HG02798 (cell line): ENCODE results near the gene GALNT13.

ENCODE experiments used
- ATAC-seq: cut with Tn5 transposase; IDR thresholded peaks from one replicate; pipeline ENCODE4 v1.9.1; 2021; ENCODE audit warnings: mild to moderate bottlenecking; ENCODE audit not compliant: unreplicated experiment, poor library complexity

Gene GALNT13

GRCh38 chr2:154386186-154386585, 514.5 kb downstream of the GALNT13 start:
- no peak for ATAC-seq

DNA sequence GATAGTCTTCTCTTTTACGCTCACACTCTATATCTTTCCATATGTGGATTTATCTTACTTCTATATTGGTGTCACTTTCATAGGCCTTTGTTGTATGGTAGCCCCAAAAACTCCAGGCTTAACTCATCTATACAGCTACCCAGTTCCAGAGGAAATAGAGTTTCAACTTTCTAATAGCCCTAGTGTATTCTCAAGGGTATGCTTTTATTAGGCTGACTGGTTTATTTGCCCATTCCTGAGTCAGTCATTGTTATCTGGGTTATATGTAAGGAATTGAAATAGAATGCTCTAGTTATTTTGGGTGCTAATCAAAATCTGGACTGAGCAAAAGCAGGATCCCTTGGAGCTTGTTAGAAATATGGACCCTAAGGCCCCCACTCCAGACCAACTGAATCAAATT, 519.3 kb downstream of the GALNT13 start:
- no peak for ATAC-seq

DNA sequence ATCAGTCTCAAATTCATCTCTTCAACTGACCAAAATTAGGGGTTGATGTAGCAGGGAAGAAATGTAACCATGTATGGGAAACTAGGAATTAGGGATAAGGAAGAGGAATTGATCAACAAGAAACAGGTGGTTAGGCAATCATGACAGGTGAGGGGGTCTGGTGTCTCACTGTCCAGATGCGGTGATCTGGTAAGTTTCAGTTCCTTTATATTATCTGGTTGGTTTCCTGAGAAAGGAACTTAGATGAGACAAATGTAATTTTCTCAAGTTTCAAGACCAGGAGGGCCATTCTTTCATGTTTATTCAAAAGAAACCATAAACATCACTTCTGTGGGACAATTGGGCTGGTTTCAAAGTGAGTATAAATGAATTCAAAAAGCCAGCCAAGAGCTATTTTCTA, 520.5 kb downstream of the GALNT13 start:
- ATAC-seq = peak; percentile 80

- ATAC-seq = no peak
Measured at GRCh38 chr2:154394600-154394999, 522.9 kb downstream of the GALNT13 start.

DNA sequence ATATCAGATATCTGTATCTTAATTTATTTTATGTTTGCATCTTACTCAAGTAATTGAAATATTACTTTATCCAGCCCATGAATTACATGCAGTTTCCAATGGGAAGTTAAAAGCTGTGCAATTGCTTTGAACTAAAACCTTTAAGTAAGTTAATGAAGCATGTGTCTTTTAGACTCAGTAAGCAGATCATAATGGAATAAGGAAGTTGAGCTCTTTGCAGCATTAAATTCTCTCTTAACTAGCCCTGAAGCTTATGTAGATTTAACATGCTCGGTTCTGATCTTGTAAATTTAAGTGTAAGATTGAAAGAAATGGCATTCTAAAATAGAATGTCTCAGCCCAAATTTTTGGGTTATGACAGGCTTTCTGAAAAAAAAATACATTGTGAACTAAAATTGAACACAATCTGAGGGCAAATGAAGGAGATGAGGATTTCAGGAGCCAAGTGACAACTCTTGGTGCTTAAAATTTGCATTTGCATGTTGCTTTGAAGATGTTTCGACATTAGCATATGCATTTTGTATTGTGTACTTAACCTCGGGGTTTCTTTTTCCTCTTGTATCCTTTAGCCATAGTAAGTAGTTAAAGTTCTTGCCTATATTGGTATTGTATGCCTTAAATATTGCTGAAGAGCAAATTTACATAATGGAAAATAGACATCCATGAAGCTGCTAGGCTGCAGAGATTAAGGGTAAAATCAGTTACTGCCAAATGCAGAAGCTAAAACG, 529.0 kb downstream of the GALNT13 start:
- ATAC-seq = no peak

DNA sequence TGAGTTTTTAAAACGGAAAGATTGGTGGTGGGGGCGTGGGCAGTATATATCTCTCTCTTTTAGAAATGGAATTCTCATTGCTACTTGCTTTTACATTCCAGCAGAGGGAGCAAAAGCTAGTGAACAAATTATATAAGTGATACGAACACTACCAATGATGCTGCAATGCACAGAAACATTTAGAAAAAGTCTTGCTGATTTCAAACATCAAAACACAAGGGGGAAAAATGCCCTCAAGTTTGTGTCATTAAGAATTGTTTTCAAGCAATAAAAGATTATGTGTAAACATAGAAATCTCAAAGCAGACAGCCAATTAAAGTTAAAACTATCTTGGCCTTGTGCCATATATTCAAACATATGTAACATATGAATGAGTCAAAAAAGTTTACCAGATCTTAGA, 530.5 kb downstream of the GALNT13 start:
- peak; percentile 64 for ATAC-seq

DNA sequence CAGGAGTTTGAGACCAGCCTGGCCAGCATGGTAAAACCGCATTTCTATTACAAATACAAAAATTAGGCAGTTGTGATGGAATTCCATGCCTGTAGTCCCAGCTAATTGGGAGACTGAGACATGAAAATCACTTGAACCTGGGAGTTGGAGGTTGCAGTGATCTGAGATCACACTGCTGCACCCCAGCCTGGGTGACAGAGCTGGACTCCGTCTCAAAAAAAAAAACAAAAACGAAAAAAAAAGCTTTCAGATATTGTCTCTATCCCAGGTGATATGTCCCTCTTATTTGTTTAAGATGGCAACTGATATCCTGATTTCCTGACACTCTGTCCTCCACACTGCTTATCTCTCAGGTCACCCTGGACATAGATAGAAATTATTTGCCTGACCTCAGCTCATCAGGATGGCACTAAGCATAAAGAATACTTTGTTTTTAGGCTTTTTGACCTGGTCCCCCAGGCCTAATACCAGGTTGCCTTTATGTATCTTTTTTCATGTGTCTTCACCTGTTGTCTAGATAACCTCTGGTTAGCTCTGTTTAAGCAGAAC, 531.6 kb downstream of the GALNT13 start:
- no peak for ATAC-seq

GRCh38 chr2:154408786-154409185, 537.1 kb downstream of the GALNT13 start:
- no peak for ATAC-seq

- no peak for ATAC-seq
Measured at GRCh38 chr2:154422251-154422650, 550.5 kb downstream of the GALNT13 start.

GRCh38 chr2:154425994-154426393, 554.3 kb downstream of the GALNT13 start:
- ATAC-seq = no peak

DNA sequence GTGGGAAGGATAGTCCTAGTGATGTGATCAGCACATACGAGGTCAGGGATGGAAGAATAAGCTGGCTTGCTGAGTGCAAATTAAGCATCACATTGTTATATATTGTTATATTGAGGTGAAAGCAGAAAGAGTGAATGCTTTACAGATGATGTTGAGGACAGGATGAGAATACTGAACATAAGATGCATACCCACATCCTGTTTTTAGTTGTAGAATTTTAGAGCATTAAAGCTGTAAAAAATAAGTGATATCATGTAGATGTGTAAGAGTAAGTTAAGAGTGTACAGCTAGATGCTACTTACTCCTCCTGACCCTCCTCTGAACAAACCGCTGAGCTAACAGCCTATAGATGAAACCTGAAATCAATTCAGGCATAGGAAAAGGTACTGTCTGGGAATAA, 555.7 kb downstream of the GALNT13 start:
- no peak for ATAC-seq

DNA sequence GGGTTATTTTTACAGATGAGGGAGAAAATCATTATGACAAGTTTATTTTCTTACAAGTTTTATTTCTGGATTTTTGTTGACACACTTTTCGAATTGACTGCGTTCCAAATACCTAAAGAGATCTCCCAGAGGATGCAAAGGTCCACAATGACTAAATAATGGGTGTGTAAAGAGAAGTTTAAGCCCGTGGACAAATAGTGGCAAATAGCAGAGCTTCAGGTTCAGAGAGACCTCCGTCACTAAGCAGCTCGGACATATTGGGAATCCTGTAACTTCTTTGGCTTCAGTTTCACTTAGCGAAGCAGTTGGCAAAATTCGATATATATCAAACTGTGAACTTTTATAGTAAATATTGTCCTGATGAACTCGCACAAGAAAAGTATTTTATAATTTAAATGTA, 556.3 kb downstream of the GALNT13 start:
- ATAC-seq = no peak

- ATAC-seq = no peak
Measured at GRCh38 chr2:154433010-154433409, 561.3 kb downstream of the GALNT13 start.

DNA sequence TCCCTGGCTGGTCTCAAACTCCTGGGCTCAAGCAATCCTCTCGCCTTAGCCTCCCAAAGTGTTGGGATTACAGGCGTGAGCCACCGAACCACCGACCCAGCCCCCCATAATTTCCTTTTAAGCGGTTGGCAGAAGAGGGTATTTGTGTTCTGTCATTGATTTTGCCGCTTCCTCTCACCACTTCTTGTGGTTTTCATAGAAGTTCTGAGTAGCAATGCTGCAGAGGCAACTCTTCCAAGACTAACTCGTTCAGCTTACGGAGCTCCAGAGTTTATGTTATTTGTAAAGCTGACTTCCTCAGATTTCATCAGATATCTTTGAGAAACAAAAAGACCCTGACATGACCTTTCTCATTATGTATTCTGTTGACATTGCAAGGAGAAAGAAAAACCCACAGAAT, 565.4 kb downstream of the GALNT13 start:
- no peak for ATAC-seq

GRCh38 chr2:154439156-154439555, 567.4 kb downstream of the GALNT13 start:
- no peak for ATAC-seq

DNA sequence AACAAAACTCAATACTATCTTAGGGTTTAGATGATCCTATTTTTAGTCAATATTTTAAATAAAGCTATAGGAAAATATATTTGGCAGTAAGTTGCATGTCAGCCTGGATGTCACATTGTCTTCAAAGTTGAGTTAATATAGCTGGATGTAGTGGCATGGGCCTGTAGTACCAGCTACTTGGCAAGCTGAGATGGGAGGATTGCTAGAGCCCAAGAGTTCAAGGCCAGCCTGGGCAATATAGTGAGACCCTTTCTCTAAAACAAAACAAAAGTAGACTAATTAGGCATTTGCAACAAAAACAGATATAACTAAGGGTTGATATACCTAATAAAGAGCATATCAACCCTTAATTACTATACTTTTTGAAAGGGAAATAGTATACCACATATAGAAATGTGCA, 572.2 kb downstream of the GALNT13 start:
- no peak for ATAC-seq

DNA sequence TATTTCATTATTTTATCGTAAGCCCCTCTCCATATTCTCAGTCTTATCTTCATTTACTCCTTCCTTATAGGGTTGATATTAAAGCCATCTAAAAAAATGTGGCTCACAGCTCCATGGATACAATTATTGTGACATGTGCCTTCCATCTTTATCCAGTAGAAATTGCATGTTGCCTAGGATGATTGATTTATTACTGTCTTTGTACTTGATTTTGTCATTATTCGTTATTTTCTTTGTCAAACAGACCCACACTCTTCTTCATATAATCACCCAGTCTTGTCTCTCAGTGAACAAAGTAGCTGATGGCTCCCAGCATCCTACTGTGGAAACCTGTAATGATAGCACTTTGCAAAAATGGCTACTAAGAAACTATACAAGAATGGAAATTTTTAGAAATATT, 574.6 kb downstream of the GALNT13 start:
- no peak for ATAC-seq

GRCh38 chr2:154447727-154448418, 576.2 kb downstream of the GALNT13 start:
- ATAC-seq = no peak

DNA sequence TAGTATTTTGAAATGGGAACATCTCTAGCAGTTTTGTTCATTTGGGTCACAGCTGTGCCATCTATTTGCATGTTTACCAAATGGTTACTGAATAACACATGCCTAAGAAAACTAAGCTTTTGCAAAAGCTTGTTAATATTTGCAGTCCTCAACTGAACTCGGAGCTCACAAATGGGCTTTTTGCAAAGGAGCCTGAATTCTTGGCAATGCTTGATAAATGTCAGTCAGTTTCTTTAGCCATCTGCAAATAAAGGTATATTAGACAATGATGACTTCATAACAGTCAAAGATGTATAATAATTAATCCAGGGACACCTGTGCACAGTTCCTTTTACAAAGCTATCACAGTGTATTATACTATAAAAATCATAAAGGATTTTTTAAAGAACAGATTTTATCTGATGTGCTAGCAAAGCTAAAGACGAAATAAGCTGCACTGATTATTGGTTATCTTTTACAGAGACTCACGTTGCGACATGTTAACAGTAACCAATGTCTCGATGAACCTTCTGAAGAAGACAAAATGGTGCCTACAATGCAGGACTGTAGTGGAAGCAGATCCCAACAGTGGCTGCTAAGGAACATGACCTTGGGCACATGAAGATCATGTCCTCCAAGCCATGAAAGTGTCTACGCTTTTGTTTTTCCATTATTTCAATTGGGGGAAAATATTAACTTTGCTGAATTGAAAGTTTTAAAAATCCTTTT, 578.4 kb downstream of the GALNT13 start:
- ATAC-seq = no peak

DNA sequence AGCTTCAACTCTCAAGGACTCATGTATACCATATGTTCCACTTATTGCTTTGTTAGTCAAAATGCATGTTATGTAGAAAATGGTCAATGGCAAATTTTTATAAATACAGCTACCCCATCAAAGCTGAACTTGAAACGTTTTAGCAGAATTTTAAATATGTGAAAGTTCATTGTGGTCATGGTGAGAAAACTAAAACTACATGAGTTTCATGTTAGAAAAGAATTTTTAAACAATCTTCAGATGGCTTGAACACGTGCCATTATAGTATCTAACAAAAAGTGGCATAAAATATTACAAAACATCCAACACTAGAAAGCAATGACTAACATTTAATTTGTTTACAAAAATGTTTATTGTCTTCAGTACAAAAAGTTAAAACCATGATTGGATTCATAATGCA, 580.7 kb downstream of the GALNT13 start:
- ATAC-seq = peak; percentile 37

DNA sequence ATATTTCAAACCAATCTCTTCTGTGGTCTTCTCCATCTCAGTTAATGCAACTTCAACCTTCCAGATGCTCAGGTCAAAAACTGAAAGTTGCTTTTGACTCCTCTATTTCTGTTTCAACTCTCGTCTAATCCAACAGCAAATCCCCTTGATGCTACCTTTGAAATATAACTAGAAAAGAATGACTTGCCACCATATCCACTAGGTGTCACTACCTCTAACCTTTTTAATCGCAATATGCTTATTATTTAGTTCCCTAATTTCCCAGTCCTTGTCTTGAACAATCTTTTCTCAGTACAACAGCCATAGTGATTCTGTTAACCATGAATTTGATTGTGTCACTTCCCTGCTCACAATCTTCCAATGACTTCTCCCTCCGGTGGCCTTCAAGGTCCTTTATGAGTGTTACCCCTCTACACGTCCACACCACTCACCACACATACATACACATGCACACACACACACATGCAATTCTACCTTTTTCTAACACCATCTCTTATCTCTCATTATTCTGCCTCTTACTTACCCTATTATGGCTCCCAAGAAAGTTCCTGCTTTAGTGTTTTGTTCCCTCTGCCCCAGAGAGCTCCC, 581.3 kb downstream of the GALNT13 start:
- peak; percentile 62 for ATAC-seq
